Measurements from ENCODE around the gene CDHR5. TPM values are rescaled to one million over a fixed set of nuclear protein-coding genes. Genes with fewer than 3 reads are reported as not detected.

CDHR5 gene
- total RNA-seq, 1 experiment from 2014 or later: not detected

GRCh38 chr11:592918-593317, 31.8 kb downstream of the CDHR5 start:
- Histone ChIP-seq H3K27ac (ENCODE audit: low read depth, low read length, poor library complexity, severe bottlenecking) (no peak overlapping the region), H3K9me3 (ENCODE audit: low read depth, low read length, poor library complexity, severe bottlenecking) (no peaks in the 10 kb centered on the region), H3K4me3 (ENCODE audit: low read depth, low read length, poor library complexity, severe bottlenecking) (no peak overlapping the region), H3K4me1 (ENCODE audit: insufficient read depth, low read length, poor library complexity, severe bottlenecking) (no peaks in the 10 kb centered on the region), H3K36me3 (ENCODE audit: insufficient read depth, low read length, poor library complexity, severe bottlenecking) (peaks cover 55% of the 10 kb centered on the region), H3K27me3 (replicated peaks; ENCODE audit: insufficient read depth, low read depth, low read length, poor library complexity) (no peaks in the 10 kb centered on the region)
- no peak for DNase-seq (ENCODE audit: low spot score)
- no TSS peak for BruUV-seq (replicated peaks)
- intact Hi-C loops (cut with micrococcal nuclease; ENCODE audit: unreplicated experiment): no loop called here
- CTCF ChIA-PET: no interaction called here
- TF ChIP-seq EZH2 (IDR thresholded peaks at IDR 0.05; ENCODE audit: borderline replicate concordance, low read depth, low read length, poor library complexity, severe bottlenecking) (no peak), CTCF (conservative IDR thresholded peaks at IDR 0.05; ENCODE audit: low read depth, low read length) (no peak)
- POLR2A ChIA-PET (ENCODE audit: low non-redundant PET): no interaction called here

- CTCF ChIA-PET: no interaction called here
- BruUV-seq (replicated peaks): no TSS peak
- POLR2A ChIA-PET (ENCODE audit: low non-redundant PET): no interaction called here
These were observed 32.3 kb downstream of the CDHR5 start for GRCh38 chr11:592501-592900.

GRCh38 chr11:590997-591396, 33.8 kb downstream of the CDHR5 start:
- Histone ChIP-seq H3K27me3 (replicated peaks; ENCODE audit: insufficient read depth, low read depth, low read length, poor library complexity) (no peaks in the 10 kb centered on the region), H3K27ac (ENCODE audit: low read depth, low read length, poor library complexity, severe bottlenecking) (no peak overlapping the region), H3K4me3 (ENCODE audit: low read depth, low read length, poor library complexity, severe bottlenecking) (no peak overlapping the region), H3K9me3 (ENCODE audit: low read depth, low read length, poor library complexity, severe bottlenecking) (no peaks in the 10 kb centered on the region), H3K36me3 (ENCODE audit: insufficient read depth, low read length, poor library complexity, severe bottlenecking) (peaks cover 62% of the 10 kb centered on the region), H3K4me1 (ENCODE audit: insufficient read depth, low read length, poor library complexity, severe bottlenecking) (no peaks in the 10 kb centered on the region)
- CTCF ChIA-PET: no interaction called here
- TF ChIP-seq CTCF (conservative IDR thresholded peaks at IDR 0.05; ENCODE audit: low read depth, low read length): no peak
- TF ChIP-seq EZH2 (IDR thresholded peaks at IDR 0.05; ENCODE audit: borderline replicate concordance, low read depth, low read length, poor library complexity, severe bottlenecking): no peak
- POLR2A ChIA-PET (ENCODE audit: low non-redundant PET): interaction anchor here (0.7 kb wide), 1 partner anchor 27 kb away, joined by 10 read pairs; no protein-coding TSS in a partner anchor
- DNase-seq (ENCODE audit: low spot score): no peak
- intact Hi-C loops (cut with micrococcal nuclease; ENCODE audit: unreplicated experiment): no loop called here
- no TSS peak for BruUV-seq (replicated peaks)

More at GRCh38 chr11:592501-592900, 32.3 kb downstream of the CDHR5 start:
- no peaks in the 10 kb centered on the region for H3K9me3 ChIP-seq (ENCODE audit: low read depth, low read length, poor library complexity, severe bottlenecking)
- no peaks in the 10 kb centered on the region for H3K27me3 ChIP-seq (replicated peaks; ENCODE audit: insufficient read depth, low read depth, low read length, poor library complexity)
- peaks cover 56% of the 10 kb centered on the region for H3K36me3 ChIP-seq (ENCODE audit: insufficient read depth, low read length, poor library complexity, severe bottlenecking)
- H3K27ac ChIP-seq (ENCODE audit: low read depth, low read length, poor library complexity, severe bottlenecking): no peak overlapping the region
- intact Hi-C loops (cut with micrococcal nuclease; ENCODE audit: unreplicated experiment): no loop called here
- H3K4me3 ChIP-seq (ENCODE audit: low read depth, low read length, poor library complexity, severe bottlenecking): no peak overlapping the region
- no peaks in the 10 kb centered on the region for H3K4me1 ChIP-seq (ENCODE audit: insufficient read depth, low read length, poor library complexity, severe bottlenecking)
- no peak for DNase-seq (ENCODE audit: low spot score)
- TF ChIP-seq EZH2 (IDR thresholded peaks at IDR 0.05; ENCODE audit: borderline replicate concordance, low read depth, low read length, poor library complexity, severe bottlenecking): no peak
- TF ChIP-seq CTCF (conservative IDR thresholded peaks at IDR 0.05; ENCODE audit: low read depth, low read length): no peak
